COLO668 (cell line): ENCODE results near the gene STAP2.

Experiments
- DNase-seq: peaks from one replicate; lab custom pipeline; 2025; ENCODE audit not compliant: unreplicated experiment; lab: John Stamatoyannopoulos, UW

The STAP2 gene

GRCh38 chr19:4371247-4372164 is 32.9 kb upstream of the STAP2 start:
- DNase-seq: no peak

DNA sequence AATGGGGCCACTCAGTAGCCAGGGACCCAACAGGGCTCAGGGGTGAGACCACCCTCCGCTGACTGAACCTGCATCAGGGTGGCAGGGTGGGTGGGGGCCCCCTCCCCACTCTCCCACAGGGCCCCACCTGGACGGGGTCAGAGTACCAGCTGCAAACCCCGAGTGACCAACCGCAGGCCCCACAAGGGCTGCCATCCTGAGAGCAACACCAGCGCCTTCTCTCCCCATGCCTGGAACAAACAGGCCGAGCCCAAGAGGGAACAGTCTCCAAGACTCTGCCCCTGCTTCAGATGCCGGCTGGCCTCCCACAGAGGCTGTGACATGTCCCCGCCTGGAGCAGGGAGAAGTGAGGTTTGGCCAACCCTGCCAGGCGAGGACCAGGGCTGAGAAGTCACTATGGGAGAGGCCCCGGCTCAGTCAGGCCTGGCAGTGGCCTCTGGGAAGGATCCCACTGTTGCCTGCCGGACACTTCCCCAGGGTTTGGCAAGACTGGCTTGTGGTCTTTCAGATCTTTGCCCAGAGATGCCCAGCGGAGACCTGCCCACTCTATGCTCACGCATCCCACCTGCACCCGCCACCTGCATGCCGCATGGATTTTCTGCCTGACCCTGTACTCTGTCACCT is 31.9 kb upstream of the STAP2 start:
- DNase-seq: no peak

- DNase-seq: peak; percentile 30
These were observed 31.2 kb upstream of the STAP2 start for GRCh38 chr19:4369888-4370260.

DNA sequence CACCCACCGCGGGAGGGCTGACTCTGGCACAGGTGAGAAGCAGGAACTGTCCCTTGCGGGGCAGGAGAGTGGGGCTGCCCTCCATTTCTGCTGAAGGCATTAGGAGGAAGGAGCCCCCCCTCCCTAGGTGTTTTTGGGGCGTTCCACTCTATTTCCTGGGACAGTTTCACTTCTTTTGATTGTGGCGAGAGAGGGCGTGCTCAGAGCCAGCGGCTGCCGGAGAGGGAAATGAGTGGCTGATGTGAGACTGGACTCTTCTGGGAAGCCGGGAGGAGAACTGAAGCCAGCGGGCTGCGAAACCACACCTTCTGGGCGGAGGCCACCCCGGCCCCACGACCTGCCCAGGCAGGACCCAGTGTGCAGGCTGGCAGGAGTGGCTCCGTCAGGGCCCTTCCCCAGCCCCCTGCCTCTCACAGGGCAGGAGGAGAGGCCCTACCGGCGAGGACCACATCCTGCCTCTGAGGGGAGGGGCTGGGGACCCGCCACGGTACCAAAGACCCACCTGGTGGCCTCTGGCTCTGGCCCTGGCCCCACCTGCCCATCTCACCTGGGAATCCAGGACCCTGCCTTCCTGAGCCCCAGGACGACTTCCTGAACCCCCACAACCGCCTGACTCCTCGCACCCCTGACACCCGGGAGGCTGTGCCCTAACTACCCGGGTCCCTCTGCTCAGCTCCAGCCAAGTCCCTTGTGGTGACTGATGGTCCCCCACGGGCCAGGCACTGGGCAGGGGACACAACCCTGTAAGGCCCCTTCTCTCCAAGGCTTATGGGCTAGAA is 30.7 kb upstream of the STAP2 start:
- DNase-seq: peak; percentile 43

- DNase-seq: no peak
These were observed 29.6 kb upstream of the STAP2 start for GRCh38 chr19:4368128-4368820.

- DNase-seq: no peak
These were observed 29.1 kb upstream of the STAP2 start for GRCh38 chr19:4367781-4368127.

- DNase-seq: no peak
These were observed 28.7 kb upstream of the STAP2 start for GRCh38 chr19:4367336-4367723.

DNA sequence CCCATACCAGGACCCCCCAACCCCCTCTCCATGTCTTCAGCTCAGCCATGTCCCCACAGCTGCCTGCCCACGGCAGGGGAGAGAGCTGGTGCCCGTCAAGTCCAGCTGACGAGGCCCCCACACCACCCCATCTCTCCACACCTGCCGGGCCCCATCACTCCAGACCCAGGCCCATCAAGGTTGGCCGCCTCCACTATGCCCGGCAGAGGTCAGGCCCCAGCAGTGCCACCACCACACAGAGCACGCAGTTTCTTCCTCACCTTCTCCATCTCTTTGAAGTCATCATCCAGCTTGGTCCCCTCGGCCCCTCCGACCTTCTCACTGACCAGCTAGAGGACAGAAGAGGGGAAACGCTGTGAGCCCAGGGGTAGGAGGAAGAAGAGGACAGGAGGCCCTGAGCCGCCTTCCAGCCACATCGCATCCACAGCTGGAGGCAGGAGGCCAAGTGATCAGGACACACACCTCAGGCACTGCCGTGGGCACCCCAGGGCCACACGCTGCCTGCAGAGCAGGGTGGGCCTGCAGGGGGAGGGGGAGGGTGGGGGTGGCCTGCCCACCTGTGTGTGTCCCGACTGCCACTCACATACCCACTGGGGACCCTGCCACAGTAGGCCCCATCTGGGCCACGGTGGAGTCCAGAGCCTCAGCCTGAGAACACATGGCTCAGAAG is 28.2 kb upstream of the STAP2 start:
- no peak for DNase-seq

- no peak for DNase-seq
These were observed 27.4 kb upstream of the STAP2 start for GRCh38 chr19:4365791-4366665.

DNA sequence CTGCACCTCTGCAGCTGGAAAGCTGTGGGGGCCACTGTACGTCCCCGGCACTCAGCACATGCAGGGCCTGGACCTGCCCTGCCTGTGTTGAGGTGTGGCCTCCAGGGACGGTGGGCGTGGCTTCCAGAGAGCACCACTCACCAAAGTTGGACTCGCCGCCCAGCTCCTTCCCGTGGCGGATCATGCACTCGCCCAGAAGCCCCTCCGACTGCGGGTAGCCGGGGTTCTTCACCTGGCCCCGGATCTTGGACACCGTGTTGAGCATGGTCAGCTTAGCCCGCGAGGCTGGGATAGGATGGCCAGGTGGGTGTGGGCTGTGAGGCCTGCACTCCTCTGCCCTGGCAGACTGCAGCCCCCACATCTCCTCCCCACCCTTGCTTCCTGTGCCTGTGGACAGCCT is 26.7 kb upstream of the STAP2 start:
- no peak for DNase-seq

DNA sequence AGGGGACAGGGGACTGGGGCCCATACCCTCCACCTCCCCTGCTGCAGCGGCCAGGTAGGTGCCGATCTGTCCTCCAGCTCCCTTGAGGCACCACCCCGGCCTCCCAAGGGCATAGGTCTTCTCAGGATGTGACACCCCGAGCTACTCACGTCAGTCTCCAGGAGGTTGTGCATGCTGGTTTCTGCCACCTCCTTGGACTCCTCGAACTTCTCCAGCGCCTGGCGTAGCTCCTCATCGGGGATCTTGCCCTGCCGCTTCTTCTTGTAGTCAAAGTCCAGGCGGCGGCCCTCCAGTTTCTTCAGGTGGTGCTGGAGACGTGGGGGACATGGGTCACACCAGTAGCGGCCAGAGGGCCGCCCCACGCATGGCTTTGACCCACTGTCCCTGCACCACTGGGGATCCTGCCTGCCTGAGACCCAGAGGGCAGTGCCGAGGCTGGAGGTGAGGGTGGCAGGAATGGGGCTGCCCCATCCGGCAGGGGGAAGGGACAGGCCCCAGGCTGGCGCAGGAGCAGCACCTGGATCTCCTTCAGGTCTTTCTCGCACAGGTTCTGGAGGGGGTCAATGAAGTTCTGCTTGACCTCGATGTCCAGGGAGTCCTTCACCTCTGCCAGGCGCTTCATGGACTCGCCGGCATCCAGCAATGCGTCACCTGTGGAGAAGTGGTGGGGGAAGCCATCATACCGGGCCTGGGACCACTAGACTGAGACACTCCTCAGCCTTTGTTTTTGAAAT is 25.1 kb upstream of the STAP2 start:
- no peak for DNase-seq

DNA sequence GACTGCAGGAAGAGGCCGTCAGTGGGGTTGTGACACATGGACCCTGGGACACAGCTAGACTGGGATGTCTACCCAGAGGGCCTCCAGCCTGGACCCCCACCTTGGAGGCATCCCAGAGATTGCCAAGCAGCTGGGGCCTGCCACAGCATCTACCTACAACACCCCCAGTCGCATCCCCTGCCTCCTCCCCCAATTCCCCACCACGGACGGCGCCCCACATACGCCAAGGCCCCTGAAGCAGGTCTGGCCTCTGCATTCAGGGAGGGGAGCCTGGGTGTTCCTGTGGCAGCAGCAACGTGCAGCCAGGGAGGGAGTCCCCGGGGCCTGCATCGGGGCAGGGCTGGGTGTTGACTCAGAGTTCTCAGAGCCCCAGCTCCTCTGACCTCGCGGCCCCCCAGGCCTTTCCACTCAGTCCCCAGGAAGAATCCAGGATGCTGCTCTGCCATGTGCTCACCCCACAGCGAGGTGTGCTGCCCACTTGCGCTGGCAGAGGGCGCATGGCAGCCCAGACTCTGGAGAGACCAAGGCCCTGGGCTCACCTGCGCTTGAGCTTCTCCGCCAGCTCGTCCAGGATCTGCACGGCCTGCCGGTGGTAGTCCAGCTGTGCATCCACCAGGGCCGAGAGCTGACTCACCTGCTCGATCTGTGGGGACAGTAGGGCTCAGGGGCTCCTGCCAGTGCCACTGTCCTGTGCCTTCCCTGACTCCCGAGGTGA is 24.4 kb upstream of the STAP2 start:
- DNase-seq: no peak

DNA sequence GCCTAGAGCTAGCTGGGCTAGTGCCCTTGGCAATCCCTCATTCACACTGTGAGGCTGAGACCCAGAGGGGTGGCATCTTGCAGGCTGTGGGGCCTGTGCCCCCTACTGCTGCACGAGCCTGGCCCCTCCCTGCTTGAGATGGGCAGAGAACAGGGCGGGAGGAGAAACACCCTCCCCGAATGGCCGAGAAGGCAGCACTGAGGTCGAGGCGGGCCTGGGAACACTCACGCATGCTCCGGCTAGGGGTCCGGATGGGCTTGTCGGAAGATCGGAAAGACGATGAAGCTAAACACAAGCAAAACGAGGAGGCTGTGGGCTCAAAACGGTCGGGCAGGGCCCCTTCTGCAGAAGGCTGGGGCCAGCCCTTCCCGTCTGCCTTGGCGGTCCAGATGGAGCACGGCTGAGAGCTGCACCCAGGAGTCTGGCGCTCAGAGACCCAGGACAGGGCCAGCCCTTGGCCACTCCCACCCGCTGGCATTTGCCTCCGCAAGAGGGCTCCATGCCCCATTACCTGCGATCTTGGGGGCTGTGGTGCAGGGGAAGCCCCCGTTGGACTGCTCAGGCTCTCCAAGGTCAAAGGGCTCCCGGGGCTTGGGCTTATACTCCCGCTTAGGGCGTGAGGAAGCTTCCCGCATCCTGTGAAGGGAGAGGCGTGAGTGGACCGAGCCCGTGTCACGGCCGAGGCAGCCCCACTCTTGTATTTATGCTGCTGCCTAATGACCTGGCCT is 23.6 kb upstream of the STAP2 start:
- no peak for DNase-seq

GRCh38 chr19:4361152-4362046 is 22.8 kb upstream of the STAP2 start:
- DNase-seq: no peak

DNA sequence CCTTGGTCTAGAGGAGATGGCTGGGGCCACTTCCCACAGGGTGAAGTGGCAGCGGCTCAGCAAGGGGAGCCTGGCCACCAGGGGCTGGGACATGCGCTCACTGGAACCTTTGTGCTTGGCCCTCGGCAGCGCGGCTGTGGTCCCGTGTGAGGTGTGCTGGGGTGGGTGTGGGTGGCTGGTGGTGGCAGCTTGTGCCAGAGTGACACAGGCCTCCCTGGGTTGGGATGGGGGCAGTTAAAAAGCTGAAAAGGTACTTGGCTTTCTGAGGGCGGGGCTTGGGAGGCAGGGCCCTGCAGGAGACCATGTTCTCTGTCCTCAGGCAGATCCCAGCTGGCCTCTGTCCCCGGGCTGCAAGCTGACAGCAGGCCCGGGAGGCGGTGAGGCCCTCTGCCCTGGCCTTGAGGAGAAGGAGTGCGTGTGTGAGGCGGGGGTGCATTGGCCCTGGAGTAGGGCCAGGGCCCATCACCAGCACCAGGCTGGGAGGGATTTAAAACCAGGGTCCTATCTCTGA is 22.1 kb upstream of the STAP2 start:
- DNase-seq: no peak

DNA sequence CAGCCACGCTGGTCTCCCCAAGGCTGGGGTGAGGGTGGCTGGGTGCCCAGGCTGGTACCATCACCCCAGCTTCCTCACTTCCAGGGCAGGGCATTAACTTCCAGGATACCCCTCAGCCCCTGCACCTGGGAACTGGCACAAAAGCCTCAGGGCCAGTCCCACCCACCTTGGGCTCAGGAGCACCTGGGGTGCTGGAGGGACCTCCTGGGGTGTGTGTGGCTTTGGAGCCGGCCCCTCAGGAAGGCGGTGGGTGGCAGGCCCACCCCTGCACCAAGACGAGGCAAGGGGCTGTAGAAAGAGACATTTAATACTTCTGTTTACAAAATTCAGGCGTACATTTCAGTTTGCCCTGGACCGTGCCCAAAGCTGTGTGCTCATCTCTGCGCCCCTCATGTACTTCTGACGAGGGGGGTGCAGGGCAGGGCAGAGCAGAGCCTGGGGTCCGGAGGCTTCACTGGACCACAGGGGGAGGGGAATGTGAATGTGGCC is 21.5 kb upstream of the STAP2 start:
- no peak for DNase-seq

GRCh38 chr19:4359627-4360000 is 21.0 kb upstream of the STAP2 start:
- no peak for DNase-seq
